GM23338 (cell line): ENCODE measurements around the gene PTPN6. TPM values are rescaled to one million over a fixed set of nuclear protein-coding genes. Genes with fewer than 3 reads are reported as not detected.

ENCODE experiments used
- ATAC-seq: fragments of 200-7000 bp; cut with Tn5 transposase; 3 replicates; pipeline ENCODE4 v1.9.1; 2020
- DNase-seq: peaks from one replicate; pipeline ENCODE4 v3.0.0-alpha.2; 2015; ENCODE audit warnings: low spot score
- H2AFZ ChIP-seq: fragments of 200-600 bp; sonication (generic); 2 replicates; pipeline ENCODE4 v1.8.0; 2016; ENCODE audit warnings: antibody characterized with exemption, mild to moderate bottlenecking, moderate library complexity
- H3F3A ChIP-seq: fragments of 200-600 bp; sonication (generic); replicated peaks from 2 replicates; pipeline ENCODE4 v1.8.0; 2017; ENCODE audit warnings: antibody characterized with exemption, mixed run types, low read depth
- H3K27ac ChIP-seq: fragments of 200-600 bp; sonication (generic); 2 replicates; pipeline ENCODE4 v1.6.1; 2016; ENCODE audit warnings: low read depth
- H3K27me3 ChIP-seq: fragments of 200-600 bp; sonication (generic); 2 replicates; pipeline ENCODE4 v1.8.0; 2016; ENCODE audit warnings: mild to moderate bottlenecking, mixed run types, moderate library complexity; ENCODE audit not compliant: insufficient read depth
- H3K36me3 ChIP-seq: fragments of 200-600 bp; sonication (generic); 2 replicates; pipeline ENCODE4 v1.8.0; 2016; ENCODE audit warnings: mild to moderate bottlenecking; ENCODE audit not compliant: insufficient read depth
- H3K4me1 ChIP-seq: fragments of 200-600 bp; sonication (generic); 2 replicates; pipeline ENCODE4 v1.8.0; 2016; ENCODE audit warnings: mild to moderate bottlenecking, moderate library complexity; ENCODE audit not compliant: insufficient read depth
- H3K4me2 ChIP-seq: fragments of 200-600 bp; sonication (generic); 2 replicates; pipeline ENCODE4 v1.7.1; 2017; ENCODE audit warnings: mixed run types
- H3K4me3 ChIP-seq: fragments of 200-600 bp; sonication (generic); 2 replicates; pipeline ENCODE4 v1.6.1; 2016; ENCODE audit warnings: mixed run types
- H3K79me2 ChIP-seq: fragments of 200-600 bp; sonication (generic); replicated peaks from 2 replicates; pipeline ENCODE4 v1.8.0; 2017; ENCODE audit warnings: mild to moderate bottlenecking; ENCODE audit not compliant: insufficient read depth
- H3K9me2 ChIP-seq: fragments of 200-600 bp; sonication (generic); 2 replicates; pipeline ENCODE4 v1.8.0; 2017; ENCODE audit not compliant: insufficient read depth
- H4K20me1 ChIP-seq: fragments of 200-600 bp; sonication (generic); replicated peaks from 2 replicates; pipeline ENCODE4 v1.8.0; 2017; ENCODE audit warnings: mild to moderate bottlenecking; ENCODE audit not compliant: insufficient read depth
- H3K27ac Mint-ChIP-seq: 2 replicates; pipeline ENCODE4 v1.8.0; 2020; ENCODE audit warnings: inconsistent platforms, mild to moderate bottlenecking, moderate library complexity, mixed read lengths
- H3K27me3 Mint-ChIP-seq: 3 replicates; pipeline ENCODE4 v1.8.0; 2022; ENCODE audit warnings: low read depth, mild to moderate bottlenecking, moderate library complexity, mixed read lengths, inconsistent platforms; ENCODE audit not compliant: insufficient read depth, poor library complexity
- H3K36me3 Mint-ChIP-seq: 3 replicates; pipeline ENCODE4 v1.8.0; 2021; ENCODE audit warnings: low read depth, mild to moderate bottlenecking, inconsistent platforms, moderate library complexity, mixed read lengths
- H3K4me1 Mint-ChIP-seq: 3 replicates; pipeline ENCODE4 v1.8.0; 2020; ENCODE audit warnings: mild to moderate bottlenecking, inconsistent platforms, mixed read lengths
- H3K4me3 Mint-ChIP-seq: 3 replicates; pipeline ENCODE4 v1.8.0; 2021; ENCODE audit warnings: moderate library complexity, mild to moderate bottlenecking, inconsistent platforms, mixed read lengths
- H3K9me3 Mint-ChIP-seq: 3 replicates; pipeline ENCODE4 v1.8.0; 2020; ENCODE audit warnings: moderate library complexity, mild to moderate bottlenecking, inconsistent platforms, mixed read lengths
- CREB1 ChIP-seq: fragments of 250-450 bp; sonication (Bioruptor Pico); IDR thresholded peaks from 2 replicates; pipeline ENCODE4 v1.5.0; 2020; ENCODE audit warnings: low read depth, mild to moderate bottlenecking, moderate library complexity
- EZH2 ChIP-seq: fragments of 200-600 bp; sonication (generic); IDR thresholded peaks from one replicate; pipeline ENCODE4 v1.8.0; 2017; ENCODE audit warnings: antibody characterized with exemption, mild to moderate bottlenecking, low read depth; ENCODE audit not compliant: unreplicated experiment
- EZH2phosphoT487 ChIP-seq: fragments of 200-600 bp; sonication (generic); IDR thresholded peaks from one replicate; pipeline ENCODE4 v1.8.1; 2018; ENCODE audit warnings: antibody characterized with exemption; ENCODE audit not compliant: unreplicated experiment
- STAT1 ChIP-seq: IDR thresholded peaks from one replicate; pipeline ENCODE4 v1.6.1; 2016; ENCODE audit warnings: antibody characterized with exemption; ENCODE audit not compliant: unreplicated experiment
- ZNF114 ChIP-seq: fragments of 250-450 bp; sonication (Bioruptor Pico); IDR thresholded peaks from 2 replicates; pipeline ENCODE4 v1.5.0; 2020; ENCODE audit warnings: mild to moderate bottlenecking, moderate library complexity
- ZNF331 ChIP-seq: fragments of 250-450 bp; sonication (Bioruptor Pico); IDR thresholded peaks from 2 replicates; pipeline ENCODE4 v1.5.0; 2020; ENCODE audit warnings: low read depth, mild to moderate bottlenecking, moderate library complexity
- polyA plus RNA-seq: library from polyadenylated mRNA; unstranded; fragments of >200 nt; fragmentation: Nextera tagmentation; extraction: Ambion mirVana; gene quantifications from 2 replicates; pipeline ENCODE4 v1.2.1, GENCODE V29; 2016
- total RNA-seq: library from RNA; depleted of rRNA; stranded (reverse); fragments of >200 nt; shearing (Covaris generic); gene quantifications from 2 replicates; pipeline ENCODE4 v1.2.3, GENCODE V29; 2014
- TF ChIP-seq, protein P1 (sequence below), 2 experiments: fragments of 200-600 bp in 1 of 2; sonication (generic) in 1 of 2; conservative IDR thresholded peaks; 2 replicates each; pipeline versions ENCODE4 v1.5.1 to v1.6.1; 2016 to 2017; ENCODE audit warnings: antibody characterized with exemption in 2 of 2, low read depth in 2 of 2, mild to moderate bottlenecking in 2 of 2, moderate library complexity in 1 of 2
- TF ChIP-seq, protein P2 (sequence below): IDR thresholded peaks from one replicate; pipeline ENCODE4 v1.6.1; 2018; ENCODE audit warnings: antibody characterized with exemption; ENCODE audit not compliant: unreplicated experiment

PTPN6 gene
- total and polyA plus RNA-seq, 2 experiments from 2014 or later: 25.3 to 35.4 TPM

DNA sequence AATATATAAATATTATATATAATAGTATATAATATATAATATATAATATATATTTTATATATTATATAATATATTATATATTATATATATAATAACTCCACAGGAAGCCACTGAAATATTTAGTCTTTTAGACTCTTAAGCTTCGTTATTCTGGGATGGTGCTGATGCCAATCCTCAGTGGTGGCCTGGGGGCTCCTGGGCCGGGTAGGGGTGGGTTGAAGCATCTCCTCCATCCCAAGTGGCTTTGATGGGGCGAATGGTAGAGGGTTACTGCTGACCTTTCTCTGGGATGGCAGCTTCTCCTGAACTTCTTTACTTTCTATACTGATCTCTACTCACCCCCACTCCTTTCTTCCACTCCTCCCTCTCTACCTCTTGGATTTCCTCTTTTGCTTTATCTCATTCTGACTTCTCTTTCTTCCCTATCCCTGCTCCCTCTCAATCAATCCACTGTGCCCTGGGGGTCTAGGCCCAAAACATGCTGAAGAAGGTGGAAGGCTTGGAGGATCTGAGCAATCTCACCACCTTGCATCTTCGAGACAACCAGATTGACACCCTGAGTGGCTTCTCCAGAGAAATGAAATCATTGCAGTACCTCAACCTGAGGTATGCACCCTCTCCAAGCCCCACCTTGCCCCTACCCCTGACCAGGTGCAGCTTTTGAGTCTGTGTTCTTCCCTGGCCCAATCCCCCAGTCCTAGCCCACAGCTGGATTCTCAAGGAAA, 41.6 kb upstream of the PTPN6 start:
- ATAC-seq (no peak), DNase-seq (no peak)
- Mint-ChIP-seq H3K4me3 (no peak overlapping the region), H3K27me3 (peaks cover 11% of the 10 kb centered on the region), H3K36me3 (no peaks in the 10 kb centered on the region), H3K27ac (no peak overlapping the region), H3K9me3 (no peaks in the 10 kb centered on the region), H3K4me1 (peaks cover 12% of the 10 kb centered on the region)
- no peaks in the 10 kb centered on the region for H3K36me3 ChIP-seq
- peaks cover 20% of the 10 kb centered on the region for H3K4me1 ChIP-seq
- H3K4me2 ChIP-seq: no peak overlapping the region
- no peak overlapping the region for H3K4me3 ChIP-seq
- peaks cover under 1% of the 10 kb centered on the region; the same call in 1 of the 2 replicates for H3K79me2 ChIP-seq
- no peak overlapping the region for H2AFZ ChIP-seq
- H4K20me1 ChIP-seq: no peaks in the 10 kb centered on the region
- H3F3A ChIP-seq: peaks cover 10% of the 10 kb centered on the region; the same call in 1 of the 2 replicates
- no peaks in the 10 kb centered on the region for H3K27me3 ChIP-seq
- no peak overlapping the region for H3K27ac ChIP-seq
- TF ChIP-seq EZH2 (no peak), EZH2phosphoT487 (no peak), CREB1 (CRISPR knock-in tag) (no peak), ZNF331 (CRISPR knock-in tag) (no peak)
- TF ChIP-seq, protein P1, sequence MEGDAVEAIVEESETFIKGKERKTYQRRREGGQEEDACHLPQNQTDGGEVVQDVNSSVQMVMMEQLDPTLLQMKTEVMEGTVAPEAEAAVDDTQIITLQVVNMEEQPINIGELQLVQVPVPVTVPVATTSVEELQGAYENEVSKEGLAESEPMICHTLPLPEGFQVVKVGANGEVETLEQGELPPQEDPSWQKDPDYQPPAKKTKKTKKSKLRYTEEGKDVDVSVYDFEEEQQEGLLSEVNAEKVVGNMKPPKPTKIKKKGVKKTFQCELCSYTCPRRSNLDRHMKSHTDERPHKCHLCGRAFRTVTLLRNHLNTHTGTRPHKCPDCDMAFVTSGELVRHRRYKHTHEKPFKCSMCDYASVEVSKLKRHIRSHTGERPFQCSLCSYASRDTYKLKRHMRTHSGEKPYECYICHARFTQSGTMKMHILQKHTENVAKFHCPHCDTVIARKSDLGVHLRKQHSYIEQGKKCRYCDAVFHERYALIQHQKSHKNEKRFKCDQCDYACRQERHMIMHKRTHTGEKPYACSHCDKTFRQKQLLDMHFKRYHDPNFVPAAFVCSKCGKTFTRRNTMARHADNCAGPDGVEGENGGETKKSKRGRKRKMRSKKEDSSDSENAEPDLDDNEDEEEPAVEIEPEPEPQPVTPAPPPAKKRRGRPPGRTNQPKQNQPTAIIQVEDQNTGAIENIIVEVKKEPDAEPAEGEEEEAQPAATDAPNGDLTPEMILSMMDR (conservative IDR thresholded peaks at IDR 0.05; ENCODE audit: low read depth in 2 of 2): no peak
- no peaks in the 10 kb centered on the region for H3K9me2 ChIP-seq

DNA sequence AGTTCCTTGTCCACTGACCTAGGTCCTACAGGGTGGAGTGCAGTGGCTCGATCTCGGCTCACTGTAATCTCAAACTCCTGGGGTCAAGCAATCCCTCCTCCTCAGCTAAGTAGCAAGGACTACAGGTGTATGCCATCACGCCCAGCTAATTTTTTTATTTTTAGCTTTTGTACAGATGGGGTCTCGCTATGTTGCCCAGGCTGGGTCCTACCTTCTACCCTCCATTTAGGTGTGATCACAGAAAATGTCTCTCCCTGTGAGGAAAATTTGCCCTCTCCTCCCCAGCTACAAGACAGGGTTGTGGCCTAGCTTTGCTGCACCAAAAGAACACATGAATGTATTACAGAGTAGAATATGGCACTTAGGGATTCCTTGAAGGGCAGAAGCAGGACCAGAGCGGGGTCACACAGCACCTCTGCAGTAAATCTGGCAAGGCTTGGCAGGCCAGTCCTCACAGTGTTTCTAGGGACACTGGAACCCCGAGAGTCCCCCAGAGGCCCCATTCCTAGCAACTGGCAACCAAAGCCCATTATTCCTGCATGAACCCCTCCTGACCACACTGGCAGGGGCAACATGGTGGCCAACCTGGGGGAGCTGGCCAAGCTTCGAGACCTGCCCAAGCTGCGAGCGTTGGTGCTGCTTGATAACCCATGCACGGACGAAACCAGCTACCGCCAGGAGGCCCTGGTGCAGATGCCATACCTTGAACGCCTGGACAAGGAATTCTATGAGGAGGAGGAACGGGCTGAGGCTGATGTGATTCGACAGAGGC, 38.8 kb upstream of the PTPN6 start:
- H3K27ac Mint-ChIP-seq: no peak overlapping the region
- H3K9me2 ChIP-seq: no peaks in the 10 kb centered on the region
- H2AFZ ChIP-seq: peak overlapping the region; percentile 76; the same call in 1 of the 2 replicates
- 0 out of 2 replicates have a peak overlapping the region, but pooled peaks have one; percentile 43 for H3K4me2 ChIP-seq
- H3K9me3 Mint-ChIP-seq: no peaks in the 10 kb centered on the region
- ATAC-seq (no peak), DNase-seq (no peak)
- no peak overlapping the region for H3K4me3 ChIP-seq
- no peaks in the 10 kb centered on the region for H4K20me1 ChIP-seq
- H3K36me3 Mint-ChIP-seq: peaks cover 19% of the 10 kb centered on the region
- H3K27me3 Mint-ChIP-seq: peaks cover 19% of the 10 kb centered on the region
- H3K79me2 ChIP-seq: peaks cover 8% of the 10 kb centered on the region
- peaks cover 30% of the 10 kb centered on the region for H3K4me1 Mint-ChIP-seq
- H3F3A ChIP-seq: peaks cover 15% of the 10 kb centered on the region; the same call in 1 of the 2 replicates
- H3K27me3 ChIP-seq: no peaks in the 10 kb centered on the region
- no peak overlapping the region; the same call in 2 of the 3 replicates for H3K4me3 Mint-ChIP-seq
- no peak overlapping the region for H3K27ac ChIP-seq
- peaks cover 19% of the 10 kb centered on the region for H3K4me1 ChIP-seq
- peaks cover 6% of the 10 kb centered on the region; the same call in 1 of the 2 replicates for H3K36me3 ChIP-seq
- TF ChIP-seq, protein P2, sequence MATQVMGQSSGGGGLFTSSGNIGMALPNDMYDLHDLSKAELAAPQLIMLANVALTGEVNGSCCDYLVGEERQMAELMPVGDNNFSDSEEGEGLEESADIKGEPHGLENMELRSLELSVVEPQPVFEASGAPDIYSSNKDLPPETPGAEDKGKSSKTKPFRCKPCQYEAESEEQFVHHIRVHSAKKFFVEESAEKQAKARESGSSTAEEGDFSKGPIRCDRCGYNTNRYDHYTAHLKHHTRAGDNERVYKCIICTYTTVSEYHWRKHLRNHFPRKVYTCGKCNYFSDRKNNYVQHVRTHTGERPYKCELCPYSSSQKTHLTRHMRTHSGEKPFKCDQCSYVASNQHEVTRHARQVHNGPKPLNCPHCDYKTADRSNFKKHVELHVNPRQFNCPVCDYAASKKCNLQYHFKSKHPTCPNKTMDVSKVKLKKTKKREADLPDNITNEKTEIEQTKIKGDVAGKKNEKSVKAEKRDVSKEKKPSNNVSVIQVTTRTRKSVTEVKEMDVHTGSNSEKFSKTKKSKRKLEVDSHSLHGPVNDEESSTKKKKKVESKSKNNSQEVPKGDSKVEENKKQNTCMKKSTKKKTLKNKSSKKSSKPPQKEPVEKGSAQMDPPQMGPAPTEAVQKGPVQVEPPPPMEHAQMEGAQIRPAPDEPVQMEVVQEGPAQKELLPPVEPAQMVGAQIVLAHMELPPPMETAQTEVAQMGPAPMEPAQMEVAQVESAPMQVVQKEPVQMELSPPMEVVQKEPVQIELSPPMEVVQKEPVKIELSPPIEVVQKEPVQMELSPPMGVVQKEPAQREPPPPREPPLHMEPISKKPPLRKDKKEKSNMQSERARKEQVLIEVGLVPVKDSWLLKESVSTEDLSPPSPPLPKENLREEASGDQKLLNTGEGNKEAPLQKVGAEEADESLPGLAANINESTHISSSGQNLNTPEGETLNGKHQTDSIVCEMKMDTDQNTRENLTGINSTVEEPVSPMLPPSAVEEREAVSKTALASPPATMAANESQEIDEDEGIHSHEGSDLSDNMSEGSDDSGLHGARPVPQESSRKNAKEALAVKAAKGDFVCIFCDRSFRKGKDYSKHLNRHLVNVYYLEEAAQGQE: no peak
- TF ChIP-seq, protein P1 (conservative IDR thresholded peaks at IDR 0.05; ENCODE audit: low read depth in 2 of 2): no peak
- TF ChIP-seq ZNF331 (CRISPR knock-in tag): no peak
- TF ChIP-seq ZNF114 (CRISPR knock-in tag): no peak
- no peak for TF ChIP-seq STAT1
